NT2/D1 (cell line): ENCODE data around the gene PLXNA2.

ENCODE experiments used
- DNase-seq: peaks from one replicate; pipeline ENCODE4 v3.0.0-alpha.2; 2011; ENCODE audit warnings: low read depth, low spot score
- H3K27me3 ChIP-seq: 2 replicates; pipeline ENCODE4 v1.6.0; 2011; ENCODE audit warnings: mild to moderate bottlenecking; ENCODE audit not compliant: insufficient read length, insufficient read depth
- H3K36me3 ChIP-seq: 2 replicates; pipeline ENCODE4 v1.6.1; 2011; ENCODE audit warnings: mild to moderate bottlenecking, low read length, mixed read lengths; ENCODE audit not compliant: insufficient read depth, insufficient read length
- H3K4me1 ChIP-seq: 2 replicates; pipeline ENCODE4 v1.5.1; 2011; ENCODE audit not compliant: insufficient read depth, insufficient read length
- H3K4me3 ChIP-seq: 2 replicates; pipeline ENCODE4 v1.5.1; 2011; ENCODE audit warnings: low read depth; ENCODE audit not compliant: insufficient read length
- H3K9ac ChIP-seq: 2 replicates; pipeline ENCODE4 v1.6.0; 2011; ENCODE audit warnings: low read depth; ENCODE audit not compliant: insufficient read length
- H3K9me3 ChIP-seq: 2 replicates; pipeline ENCODE4 v1.5.1; 2011; ENCODE audit warnings: mild to moderate bottlenecking, low read length; ENCODE audit not compliant: insufficient read depth
- SUZ12 ChIP-seq: IDR thresholded peaks from 2 replicates; pipeline ENCODE4 v1.6.1; 2011; ENCODE audit not compliant: insufficient read length, insufficient read depth; ENCODE audit errors: extremely low read depth
- YY1 ChIP-seq: IDR thresholded peaks from 2 replicates; pipeline ENCODE4 v1.6.1; 2011; ENCODE audit not compliant: insufficient read length, insufficient read depth
- ZNF274 ChIP-seq: IDR thresholded peaks from 2 replicates; pipeline ENCODE4 v1.6.1; 2011; ENCODE audit warnings: mild to moderate bottlenecking, low read depth, low read length

The PLXNA2 gene

GRCh38 chr1:207997486-207998268 lies 246.5 kb downstream of the PLXNA2 start:
- Histone ChIP-seq H3K4me1 (peaks cover 11% of the 10 kb centered on the region), H3K36me3 (no peaks in the 10 kb centered on the region), H3K9me3 (0 out of 2 replicates have a peak, but pooled peaks cover 9% of the 10 kb centered on the region), H3K4me3 (no peak overlapping the region), H3K9ac (no peak overlapping the region), H3K27me3 (no peaks in the 10 kb centered on the region)
- peak; percentile 71 for DNase-seq
- TF ChIP-seq SUZ12: no peak
- no peak for TF ChIP-seq YY1
- no peak for TF ChIP-seq ZNF274

- H3K9ac ChIP-seq: no peak overlapping the region
- H3K27me3 ChIP-seq: no peaks in the 10 kb centered on the region
- no peak for TF ChIP-seq SUZ12
- TF ChIP-seq YY1: no peak
- H3K4me1 ChIP-seq: peaks cover 11% of the 10 kb centered on the region
- H3K4me3 ChIP-seq: no peak overlapping the region
- H3K36me3 ChIP-seq: no peaks in the 10 kb centered on the region
- 0 out of 2 replicates have a peak, but pooled peaks cover 9% of the 10 kb centered on the region for H3K9me3 ChIP-seq
- DNase-seq: no peak
These were observed 247.5 kb downstream of the PLXNA2 start for GRCh38 chr1:207996636-207997035.

- no peaks in the 10 kb centered on the region for H3K36me3 ChIP-seq
- TF ChIP-seq YY1 (no peak), SUZ12 (no peak), ZNF274 (no peak)
These were observed 248.6 kb downstream of the PLXNA2 start for GRCh38 chr1:207995576-207995975.

GRCh38 chr1:207993477-207994445 lies 250.4 kb downstream of the PLXNA2 start:
- no peak overlapping the region for H3K9ac ChIP-seq
- no peak overlapping the region for H3K4me3 ChIP-seq
- peaks cover 6% of the 10 kb centered on the region for H3K4me1 ChIP-seq
- no peaks in the 10 kb centered on the region for H3K27me3 ChIP-seq
- no peaks in the 10 kb centered on the region for H3K36me3 ChIP-seq
- DNase-seq: peak; percentile 57
- TF ChIP-seq SUZ12: no peak
- TF ChIP-seq ZNF274: no peak
- TF ChIP-seq YY1: no peak
- H3K9me3 ChIP-seq: no peaks in the 10 kb centered on the region

More at GRCh38 chr1:207995576-207995975, 248.6 kb downstream of the PLXNA2 start:
- no peaks in the 10 kb centered on the region for H3K27me3 ChIP-seq
- DNase-seq: no peak
- H3K9ac ChIP-seq: no peak overlapping the region
- 0 out of 2 replicates have a peak, but pooled peaks cover 3% of the 10 kb centered on the region for H3K9me3 ChIP-seq
- H3K4me1 ChIP-seq: peaks cover 11% of the 10 kb centered on the region
- no peak overlapping the region for H3K4me3 ChIP-seq

- no peak overlapping the region for H3K9ac ChIP-seq
- H3K27me3 ChIP-seq: no peaks in the 10 kb centered on the region
- H3K9me3 ChIP-seq: no peaks in the 10 kb centered on the region
- no peak for TF ChIP-seq YY1
- TF ChIP-seq ZNF274: no peak
- no peak for TF ChIP-seq SUZ12
- no peak overlapping the region for H3K4me3 ChIP-seq
- DNase-seq: no peak
- H3K36me3 ChIP-seq: no peaks in the 10 kb centered on the region
- no peaks in the 10 kb centered on the region for H3K4me1 ChIP-seq
These were observed 251.4 kb downstream of the PLXNA2 start for GRCh38 chr1:207992677-207993236.

GRCh38 chr1:207991583-207992026 lies 252.6 kb downstream of the PLXNA2 start:
- Histone ChIP-seq H3K4me3 (no peak overlapping the region), H3K27me3 (no peaks in the 10 kb centered on the region), H3K36me3 (no peaks in the 10 kb centered on the region), H3K9ac (no peak overlapping the region), H3K9me3 (no peaks in the 10 kb centered on the region), H3K4me1 (no peaks in the 10 kb centered on the region)
- TF ChIP-seq SUZ12 (no peak), ZNF274 (no peak), YY1 (no peak)
- no peak for DNase-seq
